NB4 (cell line): ENCODE data around the gene PLEKHA5.

Source experiments
- DNase-seq: peaks from one replicate; pipeline ENCODE4 v3.0.0; 2010; ENCODE audit warnings: low read depth
- H3K4me3 ChIP-seq: one replicate; pipeline ENCODE4 v1.5.1; 2011; ENCODE audit warnings: mild to moderate bottlenecking, low read depth, low read length, moderate library complexity
- CTCF ChIP-seq: IDR thresholded peaks from one replicate; pipeline ENCODE4 v1.5.1; 2012; ENCODE audit warnings: low read depth, low read length
- MAX ChIP-seq: IDR thresholded peaks from 2 replicates; pipeline ENCODE4 v1.6.1; 2011; ENCODE audit warnings: low read depth, low read length
- MYC ChIP-seq: IDR thresholded peaks from 2 replicates; pipeline ENCODE4 v1.6.1; 2011; ENCODE audit warnings: low read depth, low read length
- POLR2A ChIP-seq: IDR thresholded peaks from 2 replicates; pipeline ENCODE4 v1.6.1; 2011; ENCODE audit warnings: mild to moderate bottlenecking; ENCODE audit not compliant: insufficient read length; ENCODE audit errors: extremely low read depth

PLEKHA5 gene

GRCh38 chr12:19181666-19182426 lies 52.3 kb downstream of the PLEKHA5 start:
- TF ChIP-seq CTCF (peak; percentile 12), POLR2A (no peak)
- DNase-seq: peak; percentile 32
- no peak overlapping the region for H3K4me3 ChIP-seq

- TF ChIP-seq MAX (no peak), CTCF (peak; percentile 8)
- peak; percentile 29 for DNase-seq
These were observed 53.7 kb downstream of the PLEKHA5 start for GRCh38 chr12:19183121-19183838.

GRCh38 chr12:19185262-19185929 lies 55.9 kb downstream of the PLEKHA5 start:
- no peak for DNase-seq
- TF ChIP-seq CTCF: no peak
- no peak for TF ChIP-seq MYC
- no peak for TF ChIP-seq POLR2A
- no peak for TF ChIP-seq MAX
- H3K4me3 ChIP-seq: no peak overlapping the region

More at GRCh38 chr12:19183121-19183838, 53.7 kb downstream of the PLEKHA5 start:
- no peak overlapping the region for H3K4me3 ChIP-seq

GRCh38 chr12:19186722-19187661 lies 57.5 kb downstream of the PLEKHA5 start:
- peak; percentile 69 for DNase-seq
- no peak overlapping the region for H3K4me3 ChIP-seq
- TF ChIP-seq POLR2A (no peak), CTCF (peak; percentile 53), MYC (no peak)

- DNase-seq: no peak
- TF ChIP-seq MYC: no peak
- no peak for TF ChIP-seq POLR2A
- TF ChIP-seq MAX: no peak
- TF ChIP-seq CTCF: no peak
These were observed 60.0 kb downstream of the PLEKHA5 start for GRCh38 chr12:19189522-19189921.

More at GRCh38 chr12:19189522-19189921, 60.0 kb downstream of the PLEKHA5 start:
- no peak overlapping the region for H3K4me3 ChIP-seq
